Hepatocyte (in vitro differentiated cells): ENCODE data around the gene SIK2.

Experiments
- CTCF ChIP-seq: fragments of 200-600 bp; sonication (generic); IDR thresholded peaks from 2 replicates; pipeline ENCODE4 v1.5.1; 2016; ENCODE audit warnings: antibody characterized with exemption, mild to moderate bottlenecking; ENCODE audit not compliant: poor library complexity
- EZH2 ChIP-seq: fragments of 200-600 bp; sonication (generic); IDR thresholded peaks from 2 replicates; pipeline ENCODE4 v1.6.1; 2016; ENCODE audit warnings: antibody characterized with exemption, mild to moderate bottlenecking, borderline replicate concordance
- EZH2phosphoT487 ChIP-seq: fragments of 200-600 bp; sonication (generic); IDR thresholded peaks from one replicate; pipeline ENCODE4 v1.6.1; 2018; ENCODE audit warnings: antibody characterized with exemption, mild to moderate bottlenecking, low read depth, moderate library complexity; ENCODE audit not compliant: unreplicated experiment, severe bottlenecking

- TF ChIP-seq CTCF (no peak), EZH2 (no peak), EZH2phosphoT487 (no peak)
Observed at GRCh38 chr11:111637885-111638284, 35.6 kb downstream of the SIK2 start.
